ENCODE measurements around the gene NOL4L. TPM values are rescaled to one million over a fixed set of nuclear protein-coding genes. Genes with fewer than 3 reads are reported as not detected.

The NOL4L gene
- total RNA-seq, 1 experiment from 2014 or later: 31.7 TPM

DNA sequence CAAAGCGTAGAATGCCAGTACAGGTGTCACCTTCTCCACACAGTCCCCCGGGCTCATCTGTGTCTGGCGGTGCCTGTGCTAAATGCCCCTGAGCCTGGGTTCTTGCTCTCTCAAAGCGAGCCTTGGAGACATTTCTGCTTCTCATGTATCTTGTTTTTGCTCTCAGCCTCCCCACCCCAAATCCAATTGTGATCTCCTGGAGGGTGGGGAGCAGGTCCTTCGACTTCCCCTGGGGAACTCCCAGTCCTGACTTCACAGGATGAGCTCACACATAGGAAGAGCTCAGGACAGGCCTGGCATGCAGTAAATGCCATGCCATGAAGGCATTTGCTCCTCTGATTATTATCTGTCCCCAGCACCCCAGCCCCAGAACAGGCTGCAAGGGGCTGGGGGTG is 58.1 kb downstream of the NOL4L start:
- no peak overlapping the region; a peak in 1 of 5 replicates for H3K4me3 Mint-ChIP-seq

More for the DNA sequence above, 58.1 kb downstream of the NOL4L start:
- H3K27ac Mint-ChIP-seq: no peak overlapping the region
- Histone ChIP-seq H3K9ac (ENCODE audit: extremely low read depth, insufficient read length, low read length) (no peak overlapping the region), H3K9me3 (ENCODE audit: control insufficient read depth, low read depth, low read length) (no peaks in the 10 kb centered on the region), H3T11ph (ENCODE audit: low read length) (no peak overlapping the region), H2AK5ac (ENCODE audit: insufficient read length, low read length) (no peak overlapping the region), H3K23ac (ENCODE audit: insufficient read length, low read depth, low read length) (no peak overlapping the region), H3K4me2 (ENCODE audit: insufficient read depth, insufficient read length, low read length) (no peak overlapping the region), H2BK15ac (ENCODE audit: low read depth, low read length) (no peak overlapping the region), H3K27ac (ENCODE audit: insufficient read length, low read depth, low read length) (no peak overlapping the region), H3K23me2 (ENCODE audit: insufficient read length, low read depth, low read length, poor library complexity, severe bottlenecking) (no peaks in the 10 kb centered on the region), H3K79me1 (ENCODE audit: insufficient read depth, low read depth, low read length, poor library complexity, severe bottlenecking) (no peaks in the 10 kb centered on the region), H3K56ac (ENCODE audit: insufficient read length, low read depth, low read length) (no peak overlapping the region), H4K91ac (ENCODE audit: insufficient read length, low read depth, low read length) (no peak overlapping the region), H2BK5ac (ENCODE audit: insufficient read length, low read length) (no peak overlapping the region), H3K18ac (ENCODE audit: insufficient read length, low read depth, low read length) (no peak overlapping the region), H3K4me1 (ENCODE audit: insufficient read depth, low read length) (no peaks in the 10 kb centered on the region), H2AFZ (ENCODE audit: low read length) (no peak overlapping the region), H2BK120ac (ENCODE audit: low read depth, low read length, poor library complexity, severe bottlenecking) (no peak overlapping the region), H3K79me2 (ENCODE audit: insufficient read depth, low read length) (no peaks in the 10 kb centered on the region), H2BK20ac (ENCODE audit: low read depth, low read length, poor library complexity, severe bottlenecking) (no peak overlapping the region), H4K8ac (replicated peaks; ENCODE audit: insufficient read length, low read depth, low read length) (no peak overlapping the region), H4K5ac (ENCODE audit: insufficient read length, low read depth, low read length) (no peak overlapping the region), H3K27me3 (ENCODE audit: insufficient read depth, low read length) (no peaks in the 10 kb centered on the region), H3K14ac (ENCODE audit: insufficient read depth, low read length) (no peak overlapping the region), H3K4ac (ENCODE audit: low read depth, low read length) (no peak overlapping the region), H2BK12ac (ENCODE audit: insufficient read length, low read depth, low read length) (no peak overlapping the region), H4K20me1 (ENCODE audit: control insufficient read depth, insufficient read depth, insufficient read length) (no peaks in the 10 kb centered on the region)
- H3K9me3 Mint-ChIP-seq: no peaks in the 10 kb centered on the region
- no peak for DNase-seq
- no peaks in the 10 kb centered on the region for H3K36me3 Mint-ChIP-seq (ENCODE audit: insufficient read depth in 1 of 3, low read depth in 3 of 3)
- no CpG with 5 or more reads among the region's 5 CpGs for WGBS (ENCODE audit: extremely low coverage, insufficient read length, low lambda C conversion rate)
- TF ChIP-seq, protein P1, sequence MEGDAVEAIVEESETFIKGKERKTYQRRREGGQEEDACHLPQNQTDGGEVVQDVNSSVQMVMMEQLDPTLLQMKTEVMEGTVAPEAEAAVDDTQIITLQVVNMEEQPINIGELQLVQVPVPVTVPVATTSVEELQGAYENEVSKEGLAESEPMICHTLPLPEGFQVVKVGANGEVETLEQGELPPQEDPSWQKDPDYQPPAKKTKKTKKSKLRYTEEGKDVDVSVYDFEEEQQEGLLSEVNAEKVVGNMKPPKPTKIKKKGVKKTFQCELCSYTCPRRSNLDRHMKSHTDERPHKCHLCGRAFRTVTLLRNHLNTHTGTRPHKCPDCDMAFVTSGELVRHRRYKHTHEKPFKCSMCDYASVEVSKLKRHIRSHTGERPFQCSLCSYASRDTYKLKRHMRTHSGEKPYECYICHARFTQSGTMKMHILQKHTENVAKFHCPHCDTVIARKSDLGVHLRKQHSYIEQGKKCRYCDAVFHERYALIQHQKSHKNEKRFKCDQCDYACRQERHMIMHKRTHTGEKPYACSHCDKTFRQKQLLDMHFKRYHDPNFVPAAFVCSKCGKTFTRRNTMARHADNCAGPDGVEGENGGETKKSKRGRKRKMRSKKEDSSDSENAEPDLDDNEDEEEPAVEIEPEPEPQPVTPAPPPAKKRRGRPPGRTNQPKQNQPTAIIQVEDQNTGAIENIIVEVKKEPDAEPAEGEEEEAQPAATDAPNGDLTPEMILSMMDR (conservative IDR thresholded peaks at IDR 0.05): no peak
- H3K4me1 Mint-ChIP-seq: peaks cover 11 to 26% of the 10 kb centered on the region in 2 experiments
- H3K27me3 Mint-ChIP-seq (ENCODE audit: low read depth): peaks cover 41% of the 10 kb centered on the region
